ENCODE measurements around the gene SCYGR5. TPM values are rescaled to one million over a fixed set of nuclear protein-coding genes. Genes with fewer than 3 reads are reported as not detected.
"Not testable (repeated sequence)": the region's sequence is repeated elsewhere in the genome, so short reads cannot be mapped to it uniquely, and the experiment has no call there.

Gene SCYGR5
- total RNA-seq: not detected

- H3K36me3 ChIP-seq; intact Hi-C loops (cut with DNase I); H3K9me3 ChIP-seq; H3K4me1 ChIP-seq; H3K4me3 ChIP-seq; H3K27me3 ChIP-seq; DNase-seq (ENCODE audit: low spot score in 2 of 2); H3K27ac ChIP-seq: not testable (repeated sequence)
These were observed at the start of gene SCYGR5 for GRCh38 chr2:227666631-227667170. Gene SCYGR5 (plus strand): TSS chr2:227666804. CDS start chr2:227666804, 0 bp downstream.

- Histone ChIP-seq H3K9me3 (no peaks in the 10 kb centered on the region), H3K27me3 (no peaks in the 10 kb centered on the region), H3K27ac (no peak within 1 kb of the TSS), H3K4me1 (no peaks in the 10 kb centered on the region), H3K4me3 (no peak within 1 kb of the TSS), H3K36me3 (no peaks in the 10 kb centered on the region)
- intact Hi-C loops (cut with DNase I): no loop called here
- no peak for DNase-seq (ENCODE audit: low spot score in 2 of 2)
- no peak for TF ChIP-seq CTCF (IDR thresholded peaks at IDR 0.05)
These were observed 49.0 kb upstream of the SCYGR5 start, which contains the start of gene SCYGR4 for GRCh38 chr2:227617316-227618230. Gene SCYGR4 (plus strand): TSS chr2:227617498. CDS start chr2:227617498, 0 bp downstream.

GRCh38 chr2:227623226-227623625, 43.4 kb upstream of the SCYGR5 start:
- no peaks in the 10 kb centered on the region for H3K9me3 ChIP-seq
- intact Hi-C loops (cut with DNase I): no loop called here
- DNase-seq (ENCODE audit: low spot score in 2 of 2): no peak
- no peak overlapping the region for H3K4me3 ChIP-seq
- TF ChIP-seq CTCF (IDR thresholded peaks at IDR 0.05): no peak
- no peaks in the 10 kb centered on the region for H3K27me3 ChIP-seq
- no peak overlapping the region for H3K27ac ChIP-seq
- no peaks in the 10 kb centered on the region for H3K36me3 ChIP-seq
- H3K4me1 ChIP-seq: no peaks in the 10 kb centered on the region

GRCh38 chr2:227625420-227625819, 41.2 kb upstream of the SCYGR5 start:
- no peak for DNase-seq (ENCODE audit: low spot score in 2 of 2)
- Histone ChIP-seq H3K9me3 (no peaks in the 10 kb centered on the region), H3K27ac (no peak overlapping the region), H3K27me3 (no peaks in the 10 kb centered on the region), H3K4me1 (no peaks in the 10 kb centered on the region), H3K36me3 (no peaks in the 10 kb centered on the region), H3K4me3 (no peak overlapping the region)
- TF ChIP-seq CTCF (IDR thresholded peaks at IDR 0.05): no peak
- intact Hi-C loops (cut with DNase I): no loop called here

- Histone ChIP-seq H3K27me3 (no peaks in the 10 kb centered on the region), H3K4me1 (no peaks in the 10 kb centered on the region), H3K9me3 (no peaks in the 10 kb centered on the region), H3K36me3 (no peaks in the 10 kb centered on the region), H3K4me3 (no peak overlapping the region), H3K27ac (no peak overlapping the region)
- no peak for TF ChIP-seq CTCF (IDR thresholded peaks at IDR 0.05)
- intact Hi-C loops (cut with DNase I): no loop called here
- no peak for DNase-seq (ENCODE audit: low spot score in 2 of 2)
These were observed 39.9 kb upstream of the SCYGR5 start for GRCh38 chr2:227626580-227627151.

- Histone ChIP-seq H3K4me1 (no peaks in the 10 kb centered on the region), H3K9me3 (no peaks in the 10 kb centered on the region), H3K27ac (no peak overlapping the region), H3K36me3 (no peaks in the 10 kb centered on the region), H3K4me3 (no peak overlapping the region), H3K27me3 (no peaks in the 10 kb centered on the region)
- no peak for DNase-seq (ENCODE audit: low spot score in 2 of 2)
- TF ChIP-seq CTCF (IDR thresholded peaks at IDR 0.05): no peak
- intact Hi-C loops (cut with DNase I): no loop called here
These were observed 38.8 kb upstream of the SCYGR5 start for GRCh38 chr2:227627769-227628168.

All from ascending aorta (tissue), 2 donors.